NCI-H2029 treated with DMSO at 0.1 percent for 48 hours (cell line): ENCODE measurements around the gene S100A1.
"Not testable (repeated sequence)": the region's sequence is repeated elsewhere in the genome, so short reads cannot be mapped to it uniquely, and the experiment has no call there.

Experiments
- DNase-seq: peaks from one replicate; lab custom pipeline; 2025; lab: John Stamatoyannopoulos, UW

Gene S100A1

GRCh38 chr1:153631047-153632022 lies 3.1 kb downstream of the S100A1 start:
- DNase-seq, result no peak

GRCh38 chr1:153633161-153633753 lies 5.0 kb downstream of the S100A1 start:
- peak; percentile 47 for DNase-seq

DNA sequence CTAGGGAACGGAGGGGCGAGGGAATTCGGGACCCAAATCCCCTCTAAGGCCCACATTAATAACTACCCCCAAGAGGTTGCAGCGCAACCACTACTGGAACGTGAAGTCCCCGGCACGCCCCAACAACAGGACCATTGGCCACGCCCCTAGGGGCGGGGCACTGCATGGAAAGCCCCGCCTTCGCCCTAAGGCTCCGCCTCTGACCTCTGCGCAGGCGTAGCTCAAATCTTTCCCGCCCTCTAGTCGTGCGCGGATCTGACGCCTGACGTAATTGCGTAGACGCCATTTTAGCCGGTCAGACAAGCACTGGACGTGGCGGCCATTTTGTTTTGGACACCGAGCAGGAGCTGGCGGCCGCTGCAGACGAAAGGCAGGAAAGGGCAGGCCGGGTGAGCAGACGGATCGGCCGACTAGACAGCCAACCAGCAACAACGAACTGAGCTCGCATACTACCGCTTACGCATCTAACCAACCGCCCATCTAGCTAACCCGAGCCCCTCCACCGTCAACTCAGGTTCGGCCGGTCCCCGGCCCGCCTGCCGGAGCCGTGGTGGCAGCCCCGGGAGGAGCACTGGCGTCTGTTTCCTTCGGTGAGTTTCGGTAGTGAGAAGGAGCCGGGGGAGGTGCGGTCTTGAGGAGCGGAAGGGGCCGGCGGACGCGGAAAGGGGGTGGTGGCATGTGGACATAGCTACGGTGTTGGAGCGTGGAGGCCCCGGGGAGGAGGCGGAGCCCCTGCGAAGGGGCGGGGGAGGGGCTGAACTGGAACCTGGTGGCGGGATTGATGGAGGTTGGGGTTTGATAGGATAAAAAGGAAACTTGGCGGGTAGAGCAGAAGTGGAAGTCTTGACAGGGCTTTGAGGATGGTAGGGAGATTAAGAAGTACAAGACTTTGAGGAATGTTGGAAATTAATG lies 5.8 kb downstream of the S100A1 start, which contains the start of gene CHTOP:
Gene CHTOP, plus strand, starts transcription at position 313 of the 912 bp plus-strand sequence. CDS start 2,523 bp downstream, outside the sequence.
- DNase-seq, result peak; percentile 87

DNA sequence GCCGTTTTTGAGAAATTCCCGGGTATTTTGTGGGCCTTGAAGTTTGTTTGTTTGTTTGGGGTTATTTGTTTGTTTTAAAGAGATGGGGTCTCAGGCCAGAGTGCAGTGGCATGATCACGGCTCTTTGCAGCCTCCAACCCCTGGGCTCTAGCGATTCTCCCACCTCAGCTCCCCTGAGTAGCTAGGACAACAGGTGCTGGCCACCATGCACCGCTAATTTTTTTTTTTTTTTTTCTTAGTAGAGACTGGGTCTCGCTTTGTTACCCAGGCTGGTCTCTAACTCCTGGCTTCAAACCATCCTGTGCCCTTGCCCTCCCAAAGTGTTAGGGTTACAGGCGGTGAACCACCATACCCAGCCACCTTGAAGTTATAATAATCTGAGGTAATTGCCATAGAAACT lies 7.6 kb downstream of the S100A1 start:
- no peak for DNase-seq

GRCh38 chr1:153636312-153636711 lies 8.1 kb downstream of the S100A1 start:
- no peak for DNase-seq

- no peak for DNase-seq
Measured at GRCh38 chr1:153638261-153638660, 10.0 kb downstream of the S100A1 start.

DNA sequence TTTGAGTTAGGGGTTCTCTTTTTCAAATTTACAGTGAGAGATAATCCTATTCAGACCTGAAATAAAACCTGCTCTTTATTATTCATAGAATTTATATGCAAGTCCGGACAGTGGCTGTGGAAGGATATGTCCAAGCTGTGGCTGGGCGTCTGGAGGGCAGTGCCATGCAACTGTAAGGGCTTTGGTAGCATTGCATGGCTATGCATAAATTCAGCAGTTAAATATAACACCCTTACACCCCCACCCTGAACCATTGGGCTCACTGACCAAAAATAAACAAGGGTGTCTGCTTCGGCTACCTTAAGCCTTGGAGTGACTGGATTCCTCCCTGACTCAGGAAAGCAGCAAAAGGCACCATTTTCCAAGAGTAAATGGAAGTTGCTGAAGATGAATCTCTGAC lies 11.0 kb downstream of the S100A1 start:
- DNase-seq, result no peak

DNA sequence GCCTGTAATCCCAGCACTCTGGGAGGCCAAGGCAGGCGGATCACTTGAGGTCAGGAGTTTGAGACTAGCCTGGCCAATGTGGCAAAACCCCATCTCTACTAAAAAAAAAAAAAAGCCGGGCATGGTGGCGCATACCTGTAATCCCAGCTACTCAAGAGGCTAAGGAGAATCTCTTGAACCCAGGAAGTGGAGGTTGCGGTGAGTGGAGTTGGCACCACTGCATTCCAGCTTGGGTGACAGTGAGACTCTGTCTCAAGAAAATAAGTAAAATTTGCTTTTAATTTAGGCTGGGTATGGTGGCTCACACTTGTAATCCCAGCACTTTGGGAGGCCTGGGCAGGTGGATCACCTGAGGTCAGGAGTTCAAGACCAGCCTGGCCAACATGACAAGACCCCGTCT lies 12.0 kb downstream of the S100A1 start:
- DNase-seq, result not testable (repeated sequence)

- no peak for DNase-seq
Measured at GRCh38 chr1:153640861-153641260, 12.6 kb downstream of the S100A1 start.

GRCh38 chr1:153642161-153642560 lies 13.9 kb downstream of the S100A1 start:
- DNase-seq, result no peak

- no peak for DNase-seq
Measured at GRCh38 chr1:153643100-153643499, 14.9 kb downstream of the S100A1 start.

DNA sequence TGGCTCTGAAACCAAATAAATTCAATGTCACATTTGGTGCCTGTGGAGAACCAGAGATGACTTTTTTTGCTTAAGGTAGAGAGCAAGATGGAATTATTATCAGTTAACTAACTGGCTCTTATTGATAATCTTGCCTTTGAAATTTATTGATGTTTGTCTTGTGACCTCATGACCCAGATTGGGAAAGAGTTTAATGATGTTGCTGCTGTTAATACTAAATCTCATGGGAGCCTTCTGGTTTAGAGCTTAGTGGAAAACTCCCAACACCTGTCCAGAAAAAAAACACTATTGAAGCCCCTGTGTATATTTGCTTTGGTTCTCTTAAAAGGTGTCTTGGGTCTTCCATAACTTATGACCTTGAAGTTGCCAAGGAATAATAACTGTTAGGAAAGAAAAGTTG lies 15.6 kb downstream of the S100A1 start:
- no peak for DNase-seq

- no peak for DNase-seq
Measured at GRCh38 chr1:153646672-153647345, 18.6 kb downstream of the S100A1 start.

- no peak for DNase-seq
Measured at GRCh38 chr1:153647346-153647714, 19.1 kb downstream of the S100A1 start.

GRCh38 chr1:153648000-153648643 lies 19.9 kb downstream of the S100A1 start:
- no peak for DNase-seq

DNA sequence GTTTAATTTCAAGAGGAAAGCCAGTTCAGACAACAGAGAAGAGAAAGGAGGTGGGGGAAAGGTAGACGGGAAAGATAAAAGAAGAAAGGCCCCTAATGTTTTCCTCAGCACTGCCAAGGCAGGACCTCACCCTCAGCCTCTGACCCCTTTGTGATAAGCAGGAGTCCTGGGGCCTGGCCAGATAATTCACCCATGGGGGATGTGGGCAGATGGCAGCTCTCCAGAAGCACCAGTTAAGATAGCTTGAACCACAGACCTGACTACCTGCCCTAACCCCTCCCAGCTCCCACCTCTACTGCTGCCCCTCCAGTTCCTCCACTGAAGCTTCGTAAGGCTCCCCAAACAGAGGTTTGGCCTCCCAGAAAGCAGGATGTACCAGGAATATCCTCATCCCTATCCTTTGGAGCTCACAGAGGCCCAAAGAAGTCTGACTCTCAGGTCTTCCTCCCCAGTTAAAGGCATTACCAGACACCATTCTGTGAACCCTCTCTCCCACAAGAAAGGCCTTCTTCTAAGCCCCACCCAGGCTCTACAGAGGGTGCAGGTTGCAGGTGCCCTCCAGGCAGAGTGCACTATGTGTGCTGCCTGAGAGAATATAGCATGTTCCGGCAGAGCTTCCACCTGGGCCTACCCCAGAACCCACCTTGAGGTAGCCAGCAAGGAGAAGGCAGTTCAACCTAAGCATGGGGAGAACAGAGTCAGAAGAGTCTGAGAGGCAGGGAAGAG lies 21.1 kb downstream of the S100A1 start:
- peak; percentile 47 for DNase-seq

DNA sequence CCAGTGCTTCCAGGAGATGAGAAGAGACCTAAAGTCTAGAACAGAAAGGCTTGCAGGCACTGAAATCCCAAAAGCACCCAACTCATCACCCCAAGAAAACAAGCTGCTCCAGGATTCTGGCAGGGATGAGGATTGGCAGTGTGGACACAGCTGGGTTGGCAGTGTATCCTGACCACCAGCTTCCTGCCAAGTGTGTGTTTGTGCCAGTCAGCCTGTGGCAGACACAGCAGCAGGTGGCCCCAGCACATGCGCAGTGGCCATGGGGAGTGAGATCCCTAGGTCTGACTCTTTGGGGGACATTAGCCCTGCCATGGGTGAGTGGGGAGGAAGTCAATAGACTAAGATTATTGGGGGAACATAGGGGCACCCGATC lies 21.6 kb downstream of the S100A1 start:
- peak; percentile 84 for DNase-seq

GRCh38 chr1:153651771-153652170 lies 23.5 kb downstream of the S100A1 start:
- DNase-seq, result no peak

GRCh38 chr1:153652805-153653500 lies 24.7 kb downstream of the S100A1 start:
- no peak for DNase-seq

DNA sequence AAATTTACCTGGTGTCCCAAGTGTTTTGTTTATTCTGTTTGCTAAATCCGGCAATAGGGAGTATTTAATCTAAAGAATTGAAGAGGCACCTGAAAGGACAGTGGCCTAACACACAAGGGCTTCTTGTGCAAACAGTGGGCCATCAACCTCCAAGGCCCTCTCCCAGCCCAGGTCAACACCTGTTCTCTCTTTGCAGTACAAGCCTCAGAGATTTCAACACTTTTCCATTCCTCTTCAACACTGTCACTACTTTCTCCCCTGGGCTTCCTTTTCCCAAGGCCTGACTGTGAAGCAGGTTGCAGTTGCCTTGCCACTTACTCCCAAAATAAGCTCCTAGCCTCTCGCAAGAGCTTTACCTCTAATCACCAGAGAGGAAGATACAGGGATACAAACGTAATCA lies 27.1 kb downstream of the S100A1 start:
- DNase-seq, result peak; percentile 34
